Measurements from ENCODE around the gene BBLN. TPM values are rescaled to one million over a fixed set of nuclear protein-coding genes. Genes with fewer than 3 reads are reported as not detected.
A peak's percentile ranks its signal among the peaks of the same experiment; 100 is the strongest.
"Not testable (repeated sequence)": the region's sequence is repeated elsewhere in the genome, so short reads cannot be mapped to it uniquely, and the experiment has no call there.

BBLN gene, protein sequence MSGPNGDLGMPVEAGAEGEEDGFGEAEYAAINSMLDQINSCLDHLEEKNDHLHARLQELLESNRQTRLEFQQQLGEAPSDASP
- total RNA-seq: 100 to 1,000 TPM; 139 to 165 (median 145) TPM

DNA sequence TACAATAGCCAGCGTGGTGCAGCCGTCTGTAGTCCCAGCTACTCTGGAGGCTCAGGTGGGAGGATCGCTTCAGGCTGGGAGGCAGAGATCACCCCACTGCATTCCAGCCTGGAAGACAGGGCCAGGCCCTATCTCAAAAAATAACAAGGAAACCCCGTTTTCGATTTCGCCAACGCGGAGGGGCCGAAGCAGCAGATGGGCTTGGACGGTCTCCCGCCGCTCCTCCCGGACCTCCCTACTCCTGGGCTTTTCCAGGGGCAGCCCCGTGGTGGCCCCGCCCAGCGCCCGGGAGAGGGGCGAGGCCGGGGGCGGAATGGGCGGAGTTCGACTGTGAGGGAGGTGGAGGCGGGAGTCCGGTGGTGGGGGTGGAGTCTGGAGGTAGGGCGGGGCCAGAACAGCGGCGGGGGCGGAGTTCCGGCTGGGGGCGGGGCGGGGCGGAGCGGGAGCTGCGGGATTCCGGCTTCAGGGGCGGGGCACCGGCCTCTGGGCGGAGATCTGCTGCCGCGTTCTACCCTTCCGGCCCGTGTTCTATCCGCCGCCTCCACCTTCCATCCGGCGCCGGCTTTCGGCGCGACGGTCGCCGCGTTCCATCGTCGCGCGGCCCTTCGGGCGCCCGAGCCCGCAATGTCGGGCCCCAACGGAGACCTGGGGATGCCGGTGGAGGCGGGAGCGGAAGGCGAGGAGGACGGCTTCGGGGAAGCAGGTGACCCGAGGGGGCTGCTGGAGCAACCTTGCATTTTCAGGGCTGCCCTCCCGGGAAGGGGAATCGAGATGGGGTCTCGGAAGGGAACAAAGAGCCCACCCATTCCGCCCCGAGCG lies at the start of gene BBLN:
BBLN (plus strand) TSS at position 482 of the 819 bp plus-strand sequence; CDS start at position 625, 143 bp downstream.
- H3K9me3 ChIP-seq: no peaks in the 10 kb centered on the region
- no peaks in the 10 kb centered on the region for H3K27me3 ChIP-seq
- peaks cover 0 to 30% (median 7%) of the 10 kb centered on the region in 3 donors for H3K4me1 ChIP-seq
- ATAC-seq: peak; percentile 96
- H3K4me3 ChIP-seq: peak within 1 kb of the TSS; percentile 51 to 79
- H3K27ac ChIP-seq: peak within 1 kb of the TSS; percentile 10 to 79 (median 76)
- 0% methylated on average over 2 to 3 of the region's 77 CpGs for WGBS, 2 donors (ENCODE audit: low coverage in 1 of 2)
- TF ChIP-seq POLR2A (IDR thresholded peaks at IDR 0.05) (peak; percentile 43 to 56), EP300 (IDR thresholded peaks at IDR 0.05) (no peak), POLR2AphosphoS5 (IDR thresholded peaks at IDR 0.05) (peak; percentile 26)
- H3K36me3 ChIP-seq: peaks cover 0 to 25% of the 10 kb centered on the region in 2 donors

DNA sequence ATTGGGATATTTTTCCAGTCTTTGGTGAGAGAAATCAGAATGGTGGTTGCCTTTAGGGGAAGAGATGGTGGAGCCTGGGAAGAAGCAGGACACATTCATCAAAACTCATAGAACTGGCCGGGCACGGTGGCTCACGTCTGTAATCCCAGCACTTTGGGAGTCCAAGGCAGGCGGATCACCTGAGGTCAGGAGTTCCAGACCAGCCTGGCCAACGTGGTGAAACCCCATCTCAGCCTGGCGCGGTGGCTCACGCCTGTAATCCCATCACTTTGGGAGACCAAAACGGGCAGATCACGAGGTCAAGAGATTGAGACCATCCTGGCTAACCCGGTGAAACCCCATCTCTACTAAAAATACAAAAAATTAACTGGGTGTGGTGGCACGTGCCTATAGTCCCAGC lies 48.3 kb upstream of the BBLN start:
- H3K4me1 ChIP-seq: peaks cover 0 to 20% (median 0%) of the 10 kb centered on the region in 3 donors
- ATAC-seq, H3K4me3 ChIP-seq: not testable (repeated sequence)

DNA sequence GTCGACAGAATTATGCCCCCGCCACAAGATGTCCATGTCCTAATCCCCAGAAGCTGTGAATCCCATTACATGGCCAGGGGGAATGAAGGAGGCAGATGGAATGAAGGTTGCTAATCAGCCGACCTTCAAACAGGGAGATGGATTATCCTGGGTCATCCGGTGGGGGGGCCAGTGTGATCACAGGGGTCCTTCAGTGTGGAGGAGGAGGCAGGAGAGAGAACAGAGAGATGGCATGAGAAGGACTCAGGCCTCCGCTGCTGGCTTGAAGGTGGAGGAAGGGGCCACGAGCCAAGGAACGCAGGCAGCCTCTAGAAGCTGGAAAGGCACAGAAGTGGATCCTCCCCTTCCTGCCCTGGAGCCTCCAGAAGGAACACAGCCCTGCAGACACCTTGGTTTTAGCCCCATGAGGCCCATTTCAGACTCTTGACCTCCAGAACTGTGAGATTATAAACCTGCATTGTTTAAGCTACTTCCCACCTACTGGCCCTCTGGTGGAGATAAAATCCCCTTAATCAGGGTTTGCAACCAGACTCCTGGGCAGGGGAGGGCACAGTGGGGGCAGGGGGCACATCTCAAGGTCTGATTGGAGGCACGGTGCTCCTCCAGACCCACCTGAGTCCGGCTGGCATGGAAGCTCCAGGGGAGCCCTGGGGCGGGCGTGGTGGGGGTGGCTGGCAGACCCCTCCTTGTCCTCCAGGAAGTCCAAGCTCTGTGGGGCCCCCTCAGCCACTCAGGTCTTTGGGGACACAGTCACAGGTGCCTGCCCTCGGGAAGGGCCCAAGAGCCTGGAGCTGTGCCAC lies 46.3 kb upstream of the BBLN start:
- ATAC-seq: no peak
- Histone ChIP-seq H3K9me3 (no peaks in the 10 kb centered on the region), H3K4me1 (peaks cover 0 to 23% (median 5%) of the 10 kb centered on the region in 3 donors), H3K27me3 (no peaks in the 10 kb centered on the region), H3K4me3 (no peak overlapping the region), H3K27ac (no peak overlapping the region), H3K36me3 (peaks cover 0 to 37% of the 10 kb centered on the region in 2 donors)
- 86 to 89% methylated on average over 3 to 7 of the region's 12 CpGs for WGBS, 2 donors (ENCODE audit: low coverage in 1 of 2)
- TF ChIP-seq POLR2AphosphoS5 (IDR thresholded peaks at IDR 0.05): no peak
- TF ChIP-seq POLR2A (IDR thresholded peaks at IDR 0.05): no peak
- TF ChIP-seq EP300 (IDR thresholded peaks at IDR 0.05): no peak
- TF ChIP-seq, protein P1, sequence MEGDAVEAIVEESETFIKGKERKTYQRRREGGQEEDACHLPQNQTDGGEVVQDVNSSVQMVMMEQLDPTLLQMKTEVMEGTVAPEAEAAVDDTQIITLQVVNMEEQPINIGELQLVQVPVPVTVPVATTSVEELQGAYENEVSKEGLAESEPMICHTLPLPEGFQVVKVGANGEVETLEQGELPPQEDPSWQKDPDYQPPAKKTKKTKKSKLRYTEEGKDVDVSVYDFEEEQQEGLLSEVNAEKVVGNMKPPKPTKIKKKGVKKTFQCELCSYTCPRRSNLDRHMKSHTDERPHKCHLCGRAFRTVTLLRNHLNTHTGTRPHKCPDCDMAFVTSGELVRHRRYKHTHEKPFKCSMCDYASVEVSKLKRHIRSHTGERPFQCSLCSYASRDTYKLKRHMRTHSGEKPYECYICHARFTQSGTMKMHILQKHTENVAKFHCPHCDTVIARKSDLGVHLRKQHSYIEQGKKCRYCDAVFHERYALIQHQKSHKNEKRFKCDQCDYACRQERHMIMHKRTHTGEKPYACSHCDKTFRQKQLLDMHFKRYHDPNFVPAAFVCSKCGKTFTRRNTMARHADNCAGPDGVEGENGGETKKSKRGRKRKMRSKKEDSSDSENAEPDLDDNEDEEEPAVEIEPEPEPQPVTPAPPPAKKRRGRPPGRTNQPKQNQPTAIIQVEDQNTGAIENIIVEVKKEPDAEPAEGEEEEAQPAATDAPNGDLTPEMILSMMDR (IDR thresholded peaks at IDR 0.05): no peak

More for the DNA sequence above, 48.3 kb upstream of the BBLN start:
- H3K9me3 ChIP-seq, H3K27me3 ChIP-seq, H3K27ac ChIP-seq: not testable (repeated sequence)
- WGBS, 2 donors (ENCODE audit: low coverage in 1 of 2): 51 to 90% methylated on average over 2 to 3 of the region's 12 CpGs
- H3K36me3 ChIP-seq: peaks cover 0 to 57% of the 10 kb centered on the region in 2 donors

DNA sequence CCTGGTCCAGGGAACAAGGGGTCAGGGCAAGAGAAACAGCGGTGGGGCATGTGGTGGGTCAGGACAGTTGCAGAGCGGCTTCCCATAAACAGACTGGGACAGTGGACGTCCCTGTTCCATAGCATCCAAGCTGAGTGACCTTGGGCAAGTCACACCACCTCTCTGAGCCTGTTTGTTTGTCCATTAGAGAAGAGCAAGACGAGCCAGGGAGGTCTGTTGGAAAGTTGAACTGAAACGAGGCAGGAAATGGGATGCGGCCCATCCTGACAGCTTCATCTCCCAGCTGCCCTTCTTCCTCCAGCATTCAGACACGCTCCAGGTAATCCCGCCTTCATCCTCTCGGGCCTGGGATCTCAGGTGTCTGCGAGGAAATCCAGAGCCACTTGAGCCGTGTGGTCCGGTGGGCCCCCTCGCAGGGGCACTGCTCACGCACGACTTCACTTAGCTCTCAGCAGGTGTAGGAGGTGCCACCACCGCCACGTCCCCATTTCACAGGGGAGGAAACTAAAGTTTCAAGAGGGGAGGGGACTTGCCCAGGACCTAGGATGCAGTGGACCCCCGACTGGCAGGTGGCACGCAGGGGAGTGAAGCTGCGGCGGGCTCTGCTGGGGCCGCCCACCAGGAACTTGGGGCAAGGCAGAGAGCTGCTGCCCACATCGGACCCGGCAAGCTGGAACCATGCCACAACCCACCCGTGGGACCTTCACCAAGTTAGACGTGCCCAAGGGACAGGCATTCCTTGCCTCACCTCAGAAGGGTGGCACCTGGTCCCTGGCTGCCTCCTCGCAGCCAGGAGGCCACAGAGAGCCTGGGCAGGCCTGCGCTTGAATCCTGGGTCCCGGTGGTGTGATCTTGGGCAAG lies 45.5 kb upstream of the BBLN start:
- WGBS, 2 donors (ENCODE audit: low coverage in 1 of 2): 34 to 80% methylated on average over 3 of the region's 29 CpGs
- Histone ChIP-seq H3K4me1 (peaks cover 0 to 15% (median 5%) of the 10 kb centered on the region in 3 donors), H3K27me3 (no peaks in the 10 kb centered on the region), H3K36me3 (peaks cover 0 to 35% of the 10 kb centered on the region in 2 donors), H3K9me3 (no peaks in the 10 kb centered on the region), H3K4me3 (no peak overlapping the region), H3K27ac (peak overlapping the region in 1 of 4 donors; percentile 24)
- TF ChIP-seq POLR2AphosphoS5 (IDR thresholded peaks at IDR 0.05) (no peak), EP300 (IDR thresholded peaks at IDR 0.05) (no peak), POLR2A (IDR thresholded peaks at IDR 0.05) (no peak)
- TF ChIP-seq, protein P1 (IDR thresholded peaks at IDR 0.05): no peak
- no peak for ATAC-seq

DNA sequence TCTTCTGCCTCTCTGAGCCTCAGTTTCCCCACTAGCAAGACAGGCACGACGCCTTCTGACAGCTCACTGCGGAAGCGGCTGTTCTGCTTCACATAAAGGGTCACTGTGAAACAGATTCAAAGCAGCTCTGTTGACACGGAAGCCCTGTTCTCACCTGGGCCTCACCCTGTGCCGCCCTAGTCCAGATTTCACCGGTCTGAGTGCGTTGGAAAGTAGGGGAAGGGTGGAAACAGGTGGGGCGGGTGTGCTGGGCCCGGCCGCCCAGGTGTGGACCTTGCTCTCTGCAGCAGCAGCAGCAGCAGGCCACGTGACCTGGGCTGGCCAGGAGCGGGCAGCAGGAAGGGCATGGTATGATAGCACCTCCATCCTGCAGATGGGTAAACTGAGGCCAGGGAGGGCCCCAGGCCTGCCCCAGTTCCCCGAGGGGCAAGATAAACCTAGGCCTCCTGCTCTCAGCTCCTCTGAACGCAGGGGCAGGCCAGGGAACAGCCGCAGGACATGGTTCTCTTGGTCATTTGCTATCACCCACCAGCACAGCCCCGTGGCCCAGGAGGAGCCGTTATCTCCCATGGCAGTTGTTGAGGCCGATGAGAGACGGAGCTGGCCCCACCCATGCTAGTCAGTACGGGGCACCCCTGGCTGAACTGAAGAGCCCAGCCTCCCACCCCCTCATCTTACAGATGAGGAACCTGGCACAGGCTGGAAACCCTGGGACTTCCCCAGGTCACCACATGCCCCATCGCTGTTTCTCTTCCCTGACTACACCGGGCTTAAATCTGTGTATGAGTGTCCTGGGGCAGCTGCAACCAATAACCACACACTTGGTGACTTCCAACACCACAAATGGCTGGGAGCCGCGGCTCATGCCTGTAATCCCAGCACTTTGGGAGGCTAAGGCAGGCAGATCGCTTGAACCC lies 44.6 kb upstream of the BBLN start:
- no peak for ATAC-seq
- H3K4me1 ChIP-seq: peaks cover 0 to 12% (median 5%) of the 10 kb centered on the region in 3 donors
- peaks cover 0 to 38% of the 10 kb centered on the region in 2 donors for H3K36me3 ChIP-seq
- H3K27ac ChIP-seq: no peak overlapping the region
- no peak overlapping the region for H3K4me3 ChIP-seq
- H3K9me3 ChIP-seq: no peaks in the 10 kb centered on the region
- H3K27me3 ChIP-seq: no peaks in the 10 kb centered on the region
- no CpG with 5 or more reads among the region's 26 CpGs for WGBS, 2 donors (ENCODE audit: low coverage in 1 of 2)
- TF ChIP-seq POLR2A (IDR thresholded peaks at IDR 0.05) (no peak), EP300 (IDR thresholded peaks at IDR 0.05) (no peak), POLR2AphosphoS5 (IDR thresholded peaks at IDR 0.05) (no peak)
- TF ChIP-seq, protein P1 (IDR thresholded peaks at IDR 0.05): no peak
